ENCODE results near the gene SHISAL1. TPM values are rescaled to one million over a fixed set of nuclear protein-coding genes. Genes with fewer than 3 reads are reported as not detected.

SHISAL1 gene
- total RNA-seq, 1 donor from 2014 or later = 3.2 TPM

- no peak for DNase-seq
- Mint-ChIP-seq H3K4me1 (ENCODE audit: low read depth, unreplicated experiment) (peaks cover 9% of the 10 kb centered on the region), H3K27ac (ENCODE audit: unreplicated experiment) (no peak overlapping the region), H3K9me3 (ENCODE audit: unreplicated experiment) (peaks cover 4% of the 10 kb centered on the region), H3K36me3 (ENCODE audit: unreplicated experiment) (no peaks in the 10 kb centered on the region), H3K27me3 (ENCODE audit: unreplicated experiment) (peaks cover 5% of the 10 kb centered on the region), H3K4me3 (ENCODE audit: unreplicated experiment) (no peak overlapping the region)
- no peak for TF ChIP-seq CTCF (IDR thresholded peaks at IDR 0.05; ENCODE audit: partially characterized antibody, unreplicated experiment)
Measured at GRCh38 chr22:44273175-44273574, 39.6 kb downstream of the SHISAL1 start.

GRCh38 chr22:44272401-44272771 is 40.4 kb downstream of the SHISAL1 start:
- H3K27ac Mint-ChIP-seq (ENCODE audit: unreplicated experiment) = no peak overlapping the region
- peaks cover 5% of the 10 kb centered on the region for H3K27me3 Mint-ChIP-seq (ENCODE audit: unreplicated experiment)
- no peak for DNase-seq
- no peak for TF ChIP-seq CTCF (IDR thresholded peaks at IDR 0.05; ENCODE audit: partially characterized antibody, unreplicated experiment)
- peaks cover 2% of the 10 kb centered on the region for H3K9me3 Mint-ChIP-seq (ENCODE audit: unreplicated experiment)
- H3K36me3 Mint-ChIP-seq (ENCODE audit: unreplicated experiment) = no peaks in the 10 kb centered on the region
- H3K4me1 Mint-ChIP-seq (ENCODE audit: low read depth, unreplicated experiment) = peaks cover 11% of the 10 kb centered on the region
- H3K4me3 Mint-ChIP-seq (ENCODE audit: unreplicated experiment) = no peak overlapping the region

GRCh38 chr22:44271732-44272400 is 40.9 kb downstream of the SHISAL1 start:
- no peak overlapping the region for H3K4me3 Mint-ChIP-seq (ENCODE audit: unreplicated experiment)
- peaks cover 11% of the 10 kb centered on the region for H3K4me1 Mint-ChIP-seq (ENCODE audit: low read depth, unreplicated experiment)
- DNase-seq = no peak
- no peak for TF ChIP-seq CTCF (IDR thresholded peaks at IDR 0.05; ENCODE audit: partially characterized antibody, unreplicated experiment)
- H3K36me3 Mint-ChIP-seq (ENCODE audit: unreplicated experiment) = no peaks in the 10 kb centered on the region
- no peaks in the 10 kb centered on the region for H3K9me3 Mint-ChIP-seq (ENCODE audit: unreplicated experiment)
- peaks cover 5% of the 10 kb centered on the region for H3K27me3 Mint-ChIP-seq (ENCODE audit: unreplicated experiment)
- no peak overlapping the region for H3K27ac Mint-ChIP-seq (ENCODE audit: unreplicated experiment)

- Mint-ChIP-seq H3K27me3 (ENCODE audit: unreplicated experiment) (peaks cover 7% of the 10 kb centered on the region), H3K27ac (ENCODE audit: unreplicated experiment) (no peak overlapping the region), H3K4me1 (ENCODE audit: low read depth, unreplicated experiment) (peaks cover 11% of the 10 kb centered on the region), H3K36me3 (ENCODE audit: unreplicated experiment) (peaks cover 2% of the 10 kb centered on the region), H3K9me3 (ENCODE audit: unreplicated experiment) (peaks cover 2% of the 10 kb centered on the region), H3K4me3 (ENCODE audit: unreplicated experiment) (no peak overlapping the region)
- no peak for DNase-seq
- TF ChIP-seq CTCF (IDR thresholded peaks at IDR 0.05; ENCODE audit: partially characterized antibody, unreplicated experiment) = no peak
Measured at GRCh38 chr22:44271010-44271500, 41.7 kb downstream of the SHISAL1 start.

- no peak for TF ChIP-seq CTCF (IDR thresholded peaks at IDR 0.05; ENCODE audit: partially characterized antibody, unreplicated experiment)
- peaks cover 4% of the 10 kb centered on the region for H3K9me3 Mint-ChIP-seq (ENCODE audit: unreplicated experiment)
- DNase-seq = no peak
- peaks cover 11% of the 10 kb centered on the region for H3K4me1 Mint-ChIP-seq (ENCODE audit: low read depth, unreplicated experiment)
- H3K36me3 Mint-ChIP-seq (ENCODE audit: unreplicated experiment) = peaks cover 5% of the 10 kb centered on the region
- peaks cover 5% of the 10 kb centered on the region for H3K27me3 Mint-ChIP-seq (ENCODE audit: unreplicated experiment)
- no peak overlapping the region for H3K4me3 Mint-ChIP-seq (ENCODE audit: unreplicated experiment)
- no peak overlapping the region for H3K27ac Mint-ChIP-seq (ENCODE audit: unreplicated experiment)
Measured at GRCh38 chr22:44270556-44270880, 42.2 kb downstream of the SHISAL1 start.

Measured in glutamatergic neuron (in vitro differentiated cells).